Mesenteric fat pad (tissue), 1 donor: ENCODE results near the gene TTC3. TPM values are rescaled to one million over a fixed set of nuclear protein-coding genes. Genes with fewer than 3 reads are reported as not detected.

Experiments
- DNase-seq: peaks from one replicate; pipeline ENCODE4 v3.0.0-alpha.2; 2020; ENCODE audit warnings: low spot score
- total RNA-seq: library from RNA; stranded (reverse); fragmentation: NEBNext Ultra II Directional; extraction: Animal tissue kit (Norgen Biotek cat#: 25700); gene quantifications from one replicate; pipeline ENCODE4 v1.2.1, GENCODE V29; 2021
- donor health status: DM: yes; HTN: yes; CAD: no.

The TTC3 gene
- total RNA-seq, 1 donor from 2014 or later = 141 TPM

- DNase-seq = no peak
Observed at GRCh38 chr21:37149411-37149810, 76.4 kb downstream of the TTC3 start.

DNA sequence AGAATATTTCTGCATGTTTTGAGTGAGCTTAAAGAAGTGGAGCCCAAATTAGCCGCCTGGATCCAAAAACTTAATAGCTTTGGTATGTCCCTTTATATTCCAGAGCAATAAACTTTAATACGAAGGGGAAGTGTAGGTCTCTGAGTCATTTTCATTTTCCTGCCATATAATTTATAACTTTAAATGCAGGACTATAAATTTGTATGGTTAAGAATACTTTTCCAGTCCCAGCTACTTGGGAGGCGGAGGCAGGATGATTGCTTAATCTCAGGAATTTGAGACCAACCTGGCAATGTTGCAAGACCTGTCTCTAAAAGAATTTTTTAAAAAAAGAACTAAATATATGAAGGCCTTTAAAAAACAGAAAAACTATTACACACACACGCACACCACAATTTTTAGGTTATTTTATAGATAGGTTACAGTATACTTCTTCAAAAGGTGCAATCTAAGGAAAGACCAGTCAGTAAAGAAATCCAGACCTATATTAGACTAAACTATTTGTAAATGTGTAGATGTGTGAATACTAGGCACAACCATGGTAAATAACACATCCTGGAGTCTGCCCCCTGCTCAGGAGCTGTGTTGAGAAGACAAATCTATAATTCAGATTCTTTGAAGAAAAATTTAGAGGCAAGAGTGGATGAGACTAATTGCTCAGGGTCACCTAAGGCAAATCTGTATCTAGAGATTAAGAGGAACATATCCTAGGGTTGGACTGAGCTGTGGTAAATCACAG is 80.3 kb downstream of the TTC3 start:
- no peak for DNase-seq

DNA sequence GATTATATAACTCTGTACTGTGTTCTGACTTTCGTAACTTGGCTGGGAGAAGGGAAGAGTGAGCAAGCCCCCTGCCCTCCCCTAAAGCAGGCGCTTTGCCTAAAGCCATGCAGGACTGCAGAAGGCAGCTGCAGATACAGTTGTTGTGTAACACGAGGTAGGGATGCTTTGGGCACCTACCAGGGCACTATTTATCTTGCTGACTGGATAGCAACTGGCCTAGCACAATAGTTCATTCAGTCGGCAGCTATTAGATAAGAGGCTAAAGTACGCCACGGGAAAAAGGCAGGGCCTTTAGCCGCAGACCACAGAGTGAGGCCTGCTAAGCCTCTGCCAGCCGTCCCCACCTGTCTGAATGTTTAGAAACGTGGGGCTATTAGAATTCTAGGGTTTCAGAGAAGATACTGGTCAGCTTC is 80.9 kb downstream of the TTC3 start:
- no peak for DNase-seq

- no peak for DNase-seq
Observed at GRCh38 chr21:37155186-37155585, 82.1 kb downstream of the TTC3 start.

- no peak for DNase-seq
Observed at GRCh38 chr21:37157938-37158337, 84.9 kb downstream of the TTC3 start.

DNA sequence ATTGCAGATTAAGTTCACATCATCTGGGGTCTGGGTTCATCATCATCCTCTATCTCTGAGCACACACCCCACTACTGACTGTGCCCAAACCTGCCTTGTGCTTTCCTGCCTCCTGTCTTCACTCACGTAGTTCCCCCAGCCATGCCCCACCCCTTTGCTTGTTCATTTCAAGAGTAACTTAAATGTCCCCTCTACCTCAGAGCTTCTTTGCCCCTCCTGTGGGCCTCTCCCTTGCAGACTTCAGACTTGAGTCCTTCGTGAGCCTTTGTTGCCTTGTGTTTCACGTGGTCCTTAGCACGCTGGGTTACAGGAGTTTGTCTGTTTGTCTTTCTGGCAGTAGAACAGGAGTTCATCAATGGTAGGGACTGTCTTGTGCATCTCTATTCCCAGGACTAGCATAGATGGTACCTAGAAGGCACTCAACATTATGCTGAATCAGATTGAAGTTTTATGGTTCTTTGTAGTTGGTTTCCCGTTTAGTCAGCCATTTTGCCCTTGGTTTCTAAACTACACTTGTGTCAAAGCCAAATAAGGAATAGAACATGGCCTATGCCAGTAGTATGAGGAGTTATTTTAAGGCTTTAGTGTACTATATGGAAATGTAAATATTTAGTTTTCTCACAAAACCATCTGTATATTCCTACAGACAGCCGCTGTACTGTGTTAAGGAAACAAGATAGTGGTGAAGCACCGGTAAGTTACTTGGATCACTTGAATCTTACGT is 86.2 kb downstream of the TTC3 start:
- DNase-seq = no peak

GRCh38 chr21:37159949-37160348 is 86.9 kb downstream of the TTC3 start:
- DNase-seq = no peak

- DNase-seq = no peak
Observed at GRCh38 chr21:37164742-37165141, 91.7 kb downstream of the TTC3 start.

DNA sequence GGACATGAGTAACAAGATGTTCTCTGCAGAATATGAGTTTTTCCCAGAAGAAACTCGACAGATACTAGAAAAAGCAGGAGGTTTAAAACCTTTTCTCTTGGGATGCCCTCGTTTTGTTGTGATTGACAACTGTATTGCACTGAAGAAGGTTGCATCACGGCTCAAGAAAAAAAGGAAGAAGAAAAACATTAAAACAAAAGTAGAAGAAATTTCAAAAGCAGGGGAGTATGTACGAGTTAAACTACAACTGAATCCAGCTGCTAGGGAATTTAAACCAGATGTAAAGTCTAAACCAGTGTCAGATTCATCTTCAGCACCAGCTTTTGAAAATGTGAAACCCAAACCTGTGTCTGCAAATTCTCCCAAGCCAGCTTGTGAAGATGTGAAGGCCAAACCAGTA is 92.5 kb downstream of the TTC3 start:
- no peak for DNase-seq

GRCh38 chr21:37166733-37167132 is 93.7 kb downstream of the TTC3 start:
- no peak for DNase-seq

DNA sequence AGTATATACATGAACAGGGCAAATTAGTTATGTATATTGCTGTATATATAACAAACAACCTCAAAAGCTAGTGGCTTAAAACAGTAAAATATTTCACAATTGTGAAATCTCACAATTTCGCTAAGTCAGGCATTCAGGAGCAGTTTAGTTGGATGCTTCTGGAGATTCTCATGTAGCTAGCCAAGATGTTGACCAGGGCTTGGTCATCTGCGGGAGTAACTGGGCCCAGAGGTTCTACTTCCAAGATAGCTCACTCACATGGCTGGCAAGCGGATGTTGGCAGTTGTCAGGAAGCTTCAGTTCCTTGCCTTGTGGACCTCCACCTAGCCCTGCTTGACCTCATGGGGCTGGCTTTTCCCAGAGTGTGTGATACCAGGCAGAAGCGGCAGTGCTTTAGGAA is 95.6 kb downstream of the TTC3 start:
- no peak for DNase-seq

DNA sequence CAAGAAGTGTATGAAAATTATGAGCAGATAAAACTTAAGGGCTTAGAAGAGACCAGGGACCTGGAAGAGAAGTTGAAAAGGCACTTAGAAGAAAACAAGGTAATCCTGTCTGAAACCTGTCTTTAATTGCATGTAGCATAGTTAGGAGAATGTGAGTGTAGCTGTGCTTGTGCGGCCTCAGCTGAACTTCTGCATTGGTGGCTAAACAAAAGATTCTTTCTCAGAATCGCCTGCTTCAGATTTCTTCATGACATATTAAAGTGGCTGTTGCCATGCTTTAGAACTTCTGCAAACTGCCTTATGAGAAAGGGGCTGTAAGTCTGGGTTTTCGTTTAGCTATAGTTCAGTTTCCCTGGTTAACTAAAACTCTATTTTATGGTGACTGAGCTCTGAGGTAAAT is 99.6 kb downstream of the TTC3 start:
- DNase-seq = no peak

GRCh38 chr21:37176716-37177115 is 103.7 kb downstream of the TTC3 start:
- DNase-seq = no peak

GRCh38 chr21:37181059-37181458 is 108.0 kb downstream of the TTC3 start:
- DNase-seq = no peak

DNA sequence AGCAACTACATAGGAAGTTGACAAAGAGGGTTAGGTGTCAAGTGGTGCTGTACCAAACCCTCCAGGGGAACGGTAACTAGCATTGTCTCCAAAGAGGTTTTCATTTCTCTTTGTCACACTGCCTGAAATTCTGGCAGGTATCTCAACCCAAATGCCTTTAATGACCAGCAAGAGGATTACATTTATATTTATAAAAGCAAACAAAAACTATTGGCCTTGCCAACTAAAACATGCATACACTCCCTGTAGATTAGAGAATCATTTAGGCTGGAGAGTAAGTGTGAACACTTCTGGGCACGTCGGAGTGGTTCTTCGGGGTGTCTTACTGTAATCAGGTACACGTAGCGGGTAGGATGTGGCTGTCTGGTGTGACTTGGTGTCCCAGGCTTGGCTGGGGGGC is 109.2 kb downstream of the TTC3 start:
- DNase-seq = no peak

DNA sequence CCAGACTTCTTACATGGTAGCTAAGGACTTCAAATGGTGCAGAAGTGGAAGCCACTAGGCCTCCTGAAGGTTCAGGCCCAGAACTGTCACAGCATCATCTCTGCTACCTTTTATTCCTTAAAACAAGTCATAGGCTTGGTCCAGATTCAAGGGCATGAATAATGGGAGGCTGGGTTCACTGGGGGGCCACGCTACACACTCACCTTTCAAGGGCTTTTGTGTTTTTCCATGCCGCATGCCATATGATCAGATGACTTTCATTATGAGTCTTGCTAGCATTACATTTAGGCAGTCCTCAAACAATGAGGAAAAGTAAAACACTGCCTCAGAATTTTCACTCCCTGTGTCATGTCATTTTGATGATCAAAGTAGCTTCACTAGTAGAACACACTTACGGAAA is 110.7 kb downstream of the TTC3 start:
- no peak for DNase-seq

GRCh38 chr21:37184784-37185593 is 111.9 kb downstream of the TTC3 start:
- no peak for DNase-seq

GRCh38 chr21:37186983-37187382 is 113.9 kb downstream of the TTC3 start:
- DNase-seq = no peak

DNA sequence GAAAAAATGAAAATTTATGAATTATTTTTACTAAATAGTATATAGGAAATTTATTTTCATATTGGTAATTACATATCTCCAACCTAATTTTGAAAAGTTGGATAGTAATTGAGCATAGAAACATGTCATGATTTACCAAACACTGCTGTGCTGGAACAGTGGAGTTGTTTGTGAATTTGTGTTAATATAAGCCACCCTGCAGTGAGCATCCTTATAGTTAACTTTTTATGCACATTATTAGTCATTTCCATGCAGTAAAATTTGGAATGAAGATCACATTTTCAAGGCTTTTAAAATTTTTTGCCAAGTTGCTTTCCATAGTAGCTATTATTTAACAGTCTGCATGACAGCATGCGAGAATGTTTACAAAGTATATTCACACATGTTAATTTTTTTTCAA is 115.8 kb downstream of the TTC3 start:
- DNase-seq = no peak

DNA sequence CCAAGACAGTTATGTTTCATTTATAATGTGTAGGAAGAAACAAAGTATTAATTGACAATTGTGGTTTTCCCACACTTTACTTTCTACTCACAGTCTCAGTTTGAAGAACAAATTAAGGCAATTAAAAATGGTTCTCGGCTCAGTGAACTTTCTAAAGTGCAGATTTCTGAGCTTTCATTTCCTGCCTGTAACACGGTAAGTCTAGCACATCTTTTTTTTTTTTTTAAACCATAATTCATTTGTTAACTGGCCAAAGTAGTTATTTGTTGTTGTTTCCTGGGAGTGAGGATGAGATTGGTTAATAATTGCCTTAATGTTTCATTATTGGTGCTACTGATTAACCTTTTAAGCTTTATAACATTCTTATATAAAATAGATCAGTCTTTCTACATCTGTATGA is 119.0 kb downstream of the TTC3 start:
- no peak for DNase-seq

DNA sequence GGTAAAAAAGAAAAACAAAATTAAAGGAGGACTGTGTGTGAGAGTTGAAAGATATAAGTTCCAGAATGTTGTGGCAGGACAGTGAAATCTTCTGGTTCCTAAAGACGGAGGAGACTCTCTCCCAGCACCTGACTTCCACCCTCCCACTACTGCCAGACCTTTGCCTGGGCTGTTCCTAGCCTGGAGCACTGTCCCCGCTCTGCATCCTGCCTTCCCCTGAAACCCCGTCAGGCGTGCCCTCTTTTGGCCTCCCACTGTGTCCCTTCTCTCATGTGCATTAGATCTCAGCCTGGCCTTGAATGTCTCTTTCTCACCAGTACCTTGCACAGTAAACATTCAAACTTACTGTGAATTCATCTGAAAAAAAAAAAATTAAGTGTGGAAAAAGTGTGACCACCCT is 120.0 kb downstream of the TTC3 start:
- DNase-seq = no peak

DNA sequence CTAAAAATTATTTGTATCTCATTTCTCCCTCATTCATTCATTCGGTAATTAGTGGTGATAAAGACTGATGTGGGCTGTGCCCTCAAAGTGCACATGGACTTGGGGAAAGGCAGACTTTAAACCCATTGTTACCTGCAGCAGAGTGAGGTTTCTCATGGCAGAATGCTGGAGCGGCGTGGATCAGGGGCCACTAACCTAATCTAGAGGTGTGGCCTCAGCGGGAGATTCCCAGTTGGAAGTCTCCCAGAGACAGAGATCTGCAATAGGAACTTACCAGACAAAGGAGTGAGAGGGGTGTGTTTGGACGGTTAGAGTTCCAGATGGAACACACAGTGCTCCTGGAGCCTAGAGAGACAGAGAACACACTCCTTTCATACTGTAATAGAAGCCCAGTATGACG is 120.6 kb downstream of the TTC3 start:
- no peak for DNase-seq
